Activated T-cell treated with anti-CD3 and anti-CD28 coated beads for 4 hours (primary cell): ENCODE results near the gene PREX1.

ENCODE experiments used
- DNase-seq: peaks from one replicate; pipeline ENCODE4 v3.0.0-alpha.2; 2020

The PREX1 gene

DNA sequence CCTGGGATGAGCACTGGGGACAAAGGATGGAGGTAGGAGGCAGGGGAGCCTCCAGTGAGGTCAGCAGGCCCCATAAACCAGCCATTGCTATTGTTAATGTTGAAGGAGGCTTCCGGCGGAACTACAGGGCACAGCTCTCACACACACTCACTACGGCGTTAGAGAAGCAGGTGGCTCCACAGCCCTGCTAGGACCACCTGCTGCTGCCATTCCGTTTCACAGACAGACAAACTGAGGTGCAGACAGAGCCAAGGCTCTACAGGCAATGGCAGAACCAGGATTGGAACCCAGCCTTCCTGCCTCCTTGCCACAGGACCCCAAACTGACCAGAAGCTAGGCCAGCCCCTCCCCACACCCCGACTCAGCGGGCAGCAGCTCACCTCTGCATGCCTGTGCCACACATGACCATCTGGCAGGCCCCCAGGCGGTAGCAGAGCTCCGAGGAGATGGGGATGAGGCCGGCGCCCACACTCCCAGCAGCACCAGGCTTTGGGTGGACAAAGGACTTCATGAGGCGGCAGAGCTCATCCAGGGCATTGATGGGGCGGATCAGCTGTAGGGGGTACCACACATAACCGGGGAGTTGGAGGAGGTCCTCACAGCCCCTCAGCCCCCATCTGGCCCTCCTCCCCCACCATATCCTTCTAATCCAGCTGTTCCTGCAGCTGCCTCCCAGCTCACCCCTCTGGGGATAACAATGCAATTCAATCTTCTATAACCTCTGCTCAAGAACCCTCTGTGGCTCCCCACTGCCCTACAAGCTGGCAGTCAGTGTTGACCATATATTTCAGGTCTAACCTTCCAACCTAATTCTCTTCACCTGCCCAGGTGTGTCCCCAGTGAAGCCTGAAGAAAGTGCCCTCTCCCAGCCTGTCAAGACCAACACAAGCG is 198.5 kb downstream of the PREX1 start:
- DNase-seq = no peak

- DNase-seq = no peak
Measured at GRCh38 chr20:48627737-48628128, 200.1 kb downstream of the PREX1 start.

GRCh38 chr20:48626938-48627736 is 200.7 kb downstream of the PREX1 start:
- no peak for DNase-seq

GRCh38 chr20:48626226-48626937 is 201.4 kb downstream of the PREX1 start:
- no peak for DNase-seq

- DNase-seq = no peak
Measured at GRCh38 chr20:48625136-48625900, 202.5 kb downstream of the PREX1 start.

DNA sequence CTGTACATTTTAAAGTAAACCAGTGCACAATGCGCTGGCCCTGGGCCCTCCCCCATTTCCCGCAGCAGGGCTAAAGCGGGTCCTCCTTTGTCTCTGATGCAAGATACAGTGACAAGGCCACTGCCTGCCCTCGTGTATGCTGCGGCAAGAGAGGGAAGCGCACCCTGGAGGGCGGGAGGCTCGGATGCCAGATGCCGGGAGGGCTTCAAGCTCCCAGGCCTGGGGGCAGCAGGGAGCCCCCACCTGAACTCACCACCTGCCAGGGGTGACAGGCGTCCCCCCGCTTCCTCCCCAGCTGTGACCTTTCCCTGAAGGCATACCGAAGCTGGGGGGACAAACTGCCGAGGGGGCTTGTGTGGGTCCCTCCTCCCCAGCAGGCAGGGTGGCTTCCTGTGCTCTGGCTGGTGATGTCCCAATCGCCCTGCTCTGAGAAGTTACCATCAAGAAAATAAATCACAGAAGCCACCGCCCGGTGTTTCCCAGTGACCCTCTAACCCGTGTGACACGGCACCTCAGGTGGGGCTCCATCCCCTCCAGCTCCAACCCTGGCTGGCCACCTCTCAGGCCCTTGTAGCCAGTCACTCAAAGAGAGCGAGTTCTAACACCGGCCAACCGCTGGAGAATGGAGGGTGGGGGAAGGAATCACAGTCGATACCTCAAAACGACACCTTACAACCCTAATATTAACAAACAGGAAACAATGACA is 203.3 kb downstream of the PREX1 start:
- no peak for DNase-seq

GRCh38 chr20:48623906-48624265 is 203.9 kb downstream of the PREX1 start:
- DNase-seq = no peak

DNA sequence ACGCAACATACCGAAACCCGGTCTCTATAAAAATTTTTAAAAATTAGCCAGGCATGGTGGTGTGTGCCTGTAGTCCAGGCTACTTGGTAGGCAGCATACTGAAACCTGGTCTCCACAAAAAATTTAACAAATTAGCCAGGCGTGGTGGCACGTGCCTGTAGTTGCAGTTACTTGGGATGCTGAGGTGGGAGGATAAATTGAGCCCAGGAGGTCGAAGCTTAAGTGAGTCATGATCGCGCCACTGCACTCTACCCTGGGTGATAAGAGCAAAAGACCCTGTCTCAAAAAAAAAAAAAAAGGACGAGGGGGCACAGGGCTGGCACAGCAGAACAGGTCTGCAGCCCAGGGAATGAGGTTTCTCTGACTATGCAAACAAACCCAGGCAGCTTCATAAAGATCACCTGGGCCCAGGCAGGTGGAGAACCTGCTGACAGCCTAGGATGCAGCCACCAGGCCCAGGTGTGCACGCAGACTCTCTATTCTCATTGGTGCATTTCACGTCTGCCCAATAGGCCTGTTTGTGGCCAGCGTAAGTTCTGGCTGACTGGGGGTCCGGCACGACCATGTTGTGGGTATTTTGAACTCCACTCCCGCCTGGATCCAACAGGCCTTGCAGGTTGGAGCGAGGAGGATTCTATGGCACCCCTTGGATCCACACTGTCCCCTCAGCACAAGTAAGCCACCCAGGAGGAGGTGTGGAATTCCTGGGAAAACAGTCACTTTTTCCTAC is 204.5 kb downstream of the PREX1 start:
- no peak for DNase-seq

GRCh38 chr20:48622421-48622820 is 205.4 kb downstream of the PREX1 start:
- no peak for DNase-seq

GRCh38 chr20:48621376-48622078 is 206.3 kb downstream of the PREX1 start:
- DNase-seq = no peak

GRCh38 chr20:48620507-48621375 is 207.1 kb downstream of the PREX1 start:
- DNase-seq = peak; percentile 50

DNA sequence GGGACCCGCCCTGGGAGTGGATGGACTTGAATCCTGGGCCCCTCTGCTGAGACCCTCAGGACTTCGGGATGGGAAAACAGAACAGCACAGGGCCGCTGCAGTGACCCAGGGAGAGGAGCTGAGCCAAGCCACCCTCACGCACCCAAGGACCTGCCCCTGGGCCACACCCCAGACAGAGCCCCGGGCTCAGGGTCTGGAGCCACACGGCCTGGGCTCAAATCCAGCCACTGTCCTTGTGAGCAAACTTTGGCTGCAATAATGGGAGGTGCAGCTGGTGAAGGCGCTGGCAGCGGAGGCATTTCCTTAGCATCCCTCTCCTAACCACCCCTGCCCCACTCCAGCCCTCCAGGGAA is 207.7 kb downstream of the PREX1 start:
- no peak for DNase-seq

GRCh38 chr20:48619126-48620101 is 208.4 kb downstream of the PREX1 start:
- no peak for DNase-seq

- DNase-seq = no peak
Measured at GRCh38 chr20:48618631-48619030, 209.2 kb downstream of the PREX1 start.

DNA sequence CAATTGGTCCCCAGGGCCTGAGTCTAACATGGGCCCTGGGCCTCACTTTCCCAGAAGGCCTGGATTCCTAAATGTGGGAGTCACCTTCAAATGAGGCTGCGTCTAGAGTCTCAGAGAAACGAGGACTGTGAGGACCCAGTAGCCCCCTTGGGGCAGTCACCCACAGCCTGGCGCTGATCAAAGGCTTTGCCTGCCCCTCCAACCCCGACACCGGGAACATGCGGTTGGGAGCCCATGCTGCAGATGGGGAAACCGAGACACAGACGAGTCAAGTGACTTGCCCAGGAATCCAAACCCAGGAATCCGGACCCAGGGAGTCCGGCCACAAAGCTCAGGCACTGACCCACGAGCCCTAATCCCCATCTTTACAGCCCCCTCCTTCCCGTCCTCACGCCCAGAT is 209.7 kb downstream of the PREX1 start:
- DNase-seq = no peak

GRCh38 chr20:48617481-48617880 is 210.3 kb downstream of the PREX1 start:
- no peak for DNase-seq

DNA sequence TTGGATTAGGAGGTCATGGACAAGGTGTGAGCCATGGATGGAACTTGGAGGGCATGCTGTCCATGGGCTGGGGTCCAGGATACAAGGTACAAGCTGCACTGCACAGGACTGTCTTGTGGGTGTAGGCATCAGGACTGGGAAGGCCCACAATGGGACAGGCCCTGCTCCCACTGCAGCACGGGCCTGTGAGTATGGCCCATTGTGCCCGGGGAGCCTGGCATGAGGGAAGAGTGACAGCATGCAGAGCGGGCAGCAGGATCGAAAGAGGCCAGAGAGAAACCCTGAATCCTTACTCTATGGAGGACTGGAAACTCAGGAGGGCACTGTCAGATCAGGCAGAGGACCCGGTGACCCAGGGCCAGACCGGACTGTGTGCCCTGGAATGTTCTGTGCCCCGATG is 211.3 kb downstream of the PREX1 start:
- DNase-seq = no peak

- DNase-seq = no peak
Measured at GRCh38 chr20:48615871-48616270, 211.9 kb downstream of the PREX1 start.
